ENCODE measurements around the gene PCDHB1.

- TF ChIP-seq CTCF (conservative IDR thresholded peaks at IDR 0.05; ENCODE audit: low read depth, low read length) (no peak), EZH2 (IDR thresholded peaks at IDR 0.05; ENCODE audit: borderline replicate concordance, low read depth, low read length, poor library complexity, severe bottlenecking) (no peak)
Observed at GRCh38 chr5:141001844-141002604, 49.1 kb upstream of the PCDHB1 start.

Data from A673 (cell line).